ENCODE results near the gene ZNF618.

DNA sequence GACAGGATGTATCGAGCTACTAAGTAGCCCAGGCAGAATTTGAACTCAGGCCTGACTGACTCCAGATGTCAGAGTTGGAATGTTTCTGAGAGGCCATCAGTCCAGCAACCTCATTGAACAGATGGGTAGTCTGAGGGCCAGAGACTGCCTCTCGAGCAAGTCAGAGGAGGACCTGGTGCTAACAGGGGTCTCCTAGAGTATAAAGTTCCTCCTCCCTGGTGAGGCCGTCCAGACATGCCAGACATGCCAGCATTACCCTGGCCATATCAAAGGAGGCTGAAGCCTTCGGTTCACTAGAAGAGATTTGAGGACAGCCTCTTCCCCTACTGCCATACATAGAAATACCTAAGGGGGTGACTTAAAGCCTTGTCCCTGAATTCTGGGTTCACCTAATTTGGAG lies 81.2 kb downstream of the ZNF618 start:
- no peak for TF ChIP-seq POLR2AphosphoS5 (IDR thresholded peaks at IDR 0.05; ENCODE audit: low read depth, low read length)
- no peak for TF ChIP-seq TAF1 (IDR thresholded peaks at IDR 0.05; ENCODE audit: borderline replicate concordance, low read depth, low read length)
- TF ChIP-seq POLR2A (IDR thresholded peaks at IDR 0.05; ENCODE audit: low read depth, low read length) = no peak

Data from GM12892 (cell line).